HEK293 (cell line): ENCODE results near the gene MVB12B.

ENCODE experiments used
- CTCF ChIA-PET: fragments of 350-600 bp; formaldehyde crosslinking; extraction: SDS; loops from one replicate; lab custom pipeline; 2021; ENCODE audit warnings: antibody characterized with exemption; lab: Yijun Ruan, JAX
- POLR2A ChIA-PET: fragments of 300-600 bp; formaldehyde crosslinking; extraction: SDS; loops from one replicate; lab custom pipeline; 2020; ENCODE audit warnings: antibody characterized with exemption, inconsistent platforms; lab: Yijun Ruan, JAX
- H3K27ac ChIP-seq: fragments of 200-500 bp; sonication (Bioruptor generic); 2 replicates; pipeline ENCODE4 v1.5.1; 2014; ENCODE audit warnings: low read depth, low read length, control low read depth, inconsistent platforms; ENCODE audit errors: extremely low read depth
- H3K36me3 ChIP-seq, 2 experiments: fragments of 200-500 bp in 1 of 2; sonication (Bioruptor generic) in 1 of 2; 1 replicate in 1 of 2; 2 replicates in 1 of 2; pipeline ENCODE4 v1.5.1; 2014 to 2017; ENCODE audit warnings: inconsistent platforms in 2 of 2, low read length in 2 of 2; ENCODE audit not compliant: control insufficient read depth in 2 of 2, insufficient read depth in 1 of 2
- H3K4me1 ChIP-seq: fragments of 200-500 bp; sonication (Bioruptor generic); 2 replicates; pipeline ENCODE4 v1.5.1; 2014; ENCODE audit warnings: mild to moderate bottlenecking, low read length, inconsistent platforms; ENCODE audit not compliant: control insufficient read depth, insufficient read depth
- H3K4me3 ChIP-seq: 2 replicates; pipeline ENCODE4 v1.5.1; 2011; ENCODE audit warnings: low read depth, mild to moderate bottlenecking, control low read depth, low read length, moderate library complexity
- H3K9me3 ChIP-seq: fragments of 200-500 bp; sonication (Bioruptor generic); 2 replicates; pipeline ENCODE4 v1.5.1; 2014; ENCODE audit warnings: low read depth, low read length, inconsistent platforms; ENCODE audit not compliant: control insufficient read depth, insufficient read depth
- EGR2 ChIP-seq: fragments of 450-650 bp; formaldehyde crosslinking; IDR thresholded peaks from 2 replicates; pipeline ENCODE4 v1.5.1; 2016; ENCODE audit warnings: low read depth, missing biosample characterization, missing genetic modification characterization
- HOXD13 ChIP-seq: sonication (generic); formaldehyde crosslinking; IDR thresholded peaks from 2 replicates; pipeline ENCODE4 v1.8.0; 2022; ENCODE audit warnings: missing genetic modification reagents, borderline replicate concordance
- KLF17 ChIP-seq: fragments of 450-650 bp; formaldehyde crosslinking; IDR thresholded peaks from 2 replicates; pipeline ENCODE4 v1.5.1; 2016; ENCODE audit warnings: missing biosample characterization, missing genetic modification characterization
- PRDM1 ChIP-seq: fragments of 450-650 bp; formaldehyde crosslinking; IDR thresholded peaks from 2 replicates; pipeline ENCODE4; 2016; ENCODE audit warnings: missing biosample characterization, missing genetic modification characterization
- SP7 ChIP-seq: fragments of 450-650 bp; formaldehyde crosslinking; IDR thresholded peaks from 2 replicates; pipeline ENCODE4 v1.5.1; 2016; ENCODE audit warnings: missing biosample characterization, missing genetic modification characterization
- ZBTB11 ChIP-seq: fragments of 450-650 bp; formaldehyde crosslinking; conservative IDR thresholded peaks from 2 replicates; pipeline ENCODE4 v1.5.1; 2016; ENCODE audit warnings: low read depth, missing biosample characterization, missing genetic modification characterization
- ZFHX2 ChIP-seq: fragments of 450-650 bp; formaldehyde crosslinking; conservative IDR thresholded peaks from 2 replicates; pipeline ENCODE4 v1.5.1; 2016; ENCODE audit warnings: missing biosample characterization, missing genetic modification characterization
- ZIC2 ChIP-seq: fragments of 450-650 bp; formaldehyde crosslinking; IDR thresholded peaks from 2 replicates; pipeline ENCODE4 v1.5.1; 2016; ENCODE audit warnings: missing biosample characterization, missing genetic modification characterization
- ZNF132 ChIP-seq: fragments of 450-650 bp; formaldehyde crosslinking; IDR thresholded peaks from 2 replicates; pipeline ENCODE4 v1.5.1; 2017; ENCODE audit warnings: missing biosample characterization, missing genetic modification characterization, borderline replicate concordance
- ZNF157 ChIP-seq: fragments of 450-650 bp; formaldehyde crosslinking; IDR thresholded peaks from 2 replicates; pipeline ENCODE4 v1.5.1; 2016; ENCODE audit warnings: missing biosample characterization, missing genetic modification characterization
- ZNF202 ChIP-seq: fragments of 450-650 bp; formaldehyde crosslinking; IDR thresholded peaks from 2 replicates; pipeline ENCODE4 v1.5.1; 2016; ENCODE audit warnings: missing biosample characterization, missing genetic modification characterization, borderline replicate concordance
- ZNF239 ChIP-seq: fragments of 450-650 bp; formaldehyde crosslinking; IDR thresholded peaks from 2 replicates; pipeline ENCODE4 v1.5.1; 2016; ENCODE audit warnings: missing biosample characterization, missing genetic modification characterization
- ZNF423 ChIP-seq: fragments of 450-650 bp; formaldehyde crosslinking; IDR thresholded peaks from 2 replicates; pipeline ENCODE4 v1.5.1; 2016; ENCODE audit warnings: missing biosample characterization, missing genetic modification characterization
- ZNF488 ChIP-seq: fragments of 450-650 bp; formaldehyde crosslinking; IDR thresholded peaks from 2 replicates; pipeline ENCODE4 v1.5.1; 2016; ENCODE audit warnings: missing biosample characterization, missing genetic modification characterization
- ZNF701 ChIP-seq: fragments of 450-650 bp; formaldehyde crosslinking; IDR thresholded peaks from 2 replicates; pipeline ENCODE4 v1.5.1; 2016; ENCODE audit warnings: missing biosample characterization, missing genetic modification characterization
- ZSCAN18 ChIP-seq: fragments of 450-650 bp; formaldehyde crosslinking; IDR thresholded peaks from 2 replicates; pipeline ENCODE4 v1.5.1; 2016; ENCODE audit warnings: missing biosample characterization, missing genetic modification characterization

The MVB12B gene

GRCh38 chr9:126373241-126373640 lies 46.6 kb downstream of the MVB12B start:
- Histone ChIP-seq H3K9me3 (no peaks in the 10 kb centered on the region), H3K27ac (no peak overlapping the region), H3K4me3 (no peak overlapping the region), H3K4me1 (peaks cover 7% of the 10 kb centered on the region), H3K36me3 (no peaks in the 10 kb centered on the region)
- POLR2A ChIA-PET, result no interaction called here
- TF ChIP-seq ZNF701, result no peak
- CTCF ChIA-PET, result no interaction called here

GRCh38 chr9:126374366-126374781 lies 47.7 kb downstream of the MVB12B start:
- H3K9me3 ChIP-seq, result no peaks in the 10 kb centered on the region
- H3K27ac ChIP-seq, result no peak overlapping the region
- no peak overlapping the region for H3K4me3 ChIP-seq
- peaks cover 7% of the 10 kb centered on the region for H3K4me1 ChIP-seq
- ChIA-PET CTCF (interaction anchor here (0.9 kb wide), 1 partner anchor 22 kb away, joined by 5 read pairs; no protein-coding TSS in a partner anchor), POLR2A (no interaction called here)
- TF ChIP-seq PRDM1 (tag by site-specific recombination), result no peak
- no peak for TF ChIP-seq ZSCAN18
- TF ChIP-seq ZNF202 (tag by site-specific recombination), result no peak
- no peak for TF ChIP-seq ZNF157
- no peak for TF ChIP-seq ZNF488 (tag by site-specific recombination)
- TF ChIP-seq HOXD13 (CRISPR knock-in tag), result no peak
- no peaks in the 10 kb centered on the region for H3K36me3 ChIP-seq

- Histone ChIP-seq H3K4me3 (no peak overlapping the region), H3K9me3 (no peaks in the 10 kb centered on the region), H3K36me3 (no peaks in the 10 kb centered on the region), H3K4me1 (peaks cover 7% of the 10 kb centered on the region), H3K27ac (no peak overlapping the region)
- POLR2A ChIA-PET, result no interaction called here
- no peak for TF ChIP-seq ZNF423
- no peak for TF ChIP-seq KLF17
- CTCF ChIA-PET, result interaction anchor here (0.8 to 1.9 kb wide), 3 partner anchors 11 to 124 kb away, joined by 3 to 6 read pairs (median 4); no protein-coding TSS in a partner anchor
Observed at GRCh38 chr9:126375386-126375785, 48.8 kb downstream of the MVB12B start.

- no peak overlapping the region for H3K4me3 ChIP-seq
- H3K36me3 ChIP-seq, result no peaks in the 10 kb centered on the region
- ChIA-PET CTCF (interaction anchor here (0.6 to 1.9 kb wide), 4 partner anchors 10 to 123 kb away, joined by 3 to 6 read pairs (median 4); no protein-coding TSS in a partner anchor), POLR2A (interaction anchor here (0.7 kb wide), 1 partner anchor 470 kb away, joined by 4 read pairs; no protein-coding TSS in a partner anchor)
- H3K27ac ChIP-seq, result no peak overlapping the region; the same call in 1 of the 2 replicates
- no peaks in the 10 kb centered on the region for H3K9me3 ChIP-seq
- peaks cover 7% of the 10 kb centered on the region for H3K4me1 ChIP-seq
- TF ChIP-seq ZFHX2 (tag by site-specific recombination) (peak; percentile 57), ZBTB11 (tag by site-specific recombination) (no peak), ZNF132 (tag by site-specific recombination) (no peak), EGR2 (tag by site-specific recombination) (peak; percentile 70), ZNF239 (tag by site-specific recombination) (no peak), SP7 (0 out of 2 replicates have a peak, but pooled peaks have one; percentile 16), ZIC2 (peak; percentile 43)
Observed at GRCh38 chr9:126376311-126377175, 49.9 kb downstream of the MVB12B start.
